NCI-H748 (cell line): ENCODE data around the gene CRHBP.

ENCODE experiments used
- DNase-seq: peaks from one replicate; lab custom pipeline; 2025; ENCODE audit not compliant: unreplicated experiment; lab: John Stamatoyannopoulos, UW

CRHBP gene

DNA sequence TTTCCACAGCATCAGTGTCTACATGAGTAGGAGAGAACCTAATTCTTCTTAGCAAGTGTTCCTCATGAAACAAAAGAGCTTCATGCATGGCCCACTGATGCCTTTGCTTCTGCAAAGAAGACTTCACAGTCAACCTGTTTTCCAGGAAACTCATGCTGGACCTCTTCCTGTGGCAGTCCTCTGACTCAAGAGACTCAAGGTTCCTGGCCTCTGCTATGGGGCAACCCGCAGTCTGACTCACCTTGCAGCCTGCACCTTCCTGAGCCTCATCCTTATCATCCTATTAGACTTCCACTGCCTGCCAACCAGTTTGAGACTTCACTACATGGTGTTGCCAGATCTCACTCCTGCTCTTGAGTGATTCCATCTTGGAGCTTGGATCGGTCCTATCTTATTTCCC lies 59.8 kb downstream of the CRHBP start:
- no peak for DNase-seq

DNA sequence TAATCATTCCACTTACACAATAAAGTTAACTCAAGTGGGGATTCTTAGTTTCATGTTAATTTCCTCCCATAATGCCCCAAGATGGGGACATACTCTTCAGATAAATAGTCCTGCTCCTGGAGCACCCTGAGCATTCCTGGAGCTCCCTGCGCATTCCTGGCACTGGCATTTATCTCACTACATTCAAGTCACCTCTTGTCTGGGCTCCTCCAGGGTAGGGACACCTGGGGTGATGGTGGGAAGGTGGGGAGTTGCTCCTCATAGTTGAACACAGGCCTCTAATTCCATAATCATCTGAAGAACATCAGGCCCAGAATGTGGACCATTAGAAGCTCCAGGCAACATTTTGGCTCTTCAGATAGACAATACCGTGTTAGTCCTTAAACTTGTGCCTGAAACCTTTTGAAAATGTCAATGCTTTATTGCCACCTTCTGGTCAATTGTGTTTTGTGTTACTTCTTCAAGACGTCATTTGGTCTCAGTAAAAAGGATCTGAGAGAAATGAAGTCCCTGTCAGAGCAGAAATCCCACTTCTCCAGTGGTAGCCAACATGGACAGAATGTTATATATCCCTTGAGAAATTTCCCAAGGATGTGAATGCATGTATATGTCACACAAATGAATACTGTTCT lies 63.2 kb downstream of the CRHBP start:
- peak; percentile 43 for DNase-seq

DNA sequence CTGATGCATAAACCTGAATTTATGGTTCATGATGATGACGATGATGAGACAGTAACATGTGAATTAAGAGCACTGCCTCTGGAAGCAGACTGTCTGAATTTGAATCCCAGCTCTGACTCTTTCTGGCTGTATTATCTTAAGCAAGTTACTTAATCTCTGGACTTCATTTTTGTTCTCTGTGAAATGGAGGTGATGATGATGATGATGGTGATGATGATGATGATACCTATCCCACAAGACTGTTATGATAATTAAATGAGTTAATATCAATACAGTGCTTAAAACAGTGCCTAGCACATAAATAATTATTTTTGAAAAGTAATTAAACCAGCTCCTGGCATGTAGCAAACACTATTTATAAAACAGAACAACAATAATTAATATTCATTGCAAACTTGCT lies 64.1 kb downstream of the CRHBP start:
- DNase-seq = no peak

DNA sequence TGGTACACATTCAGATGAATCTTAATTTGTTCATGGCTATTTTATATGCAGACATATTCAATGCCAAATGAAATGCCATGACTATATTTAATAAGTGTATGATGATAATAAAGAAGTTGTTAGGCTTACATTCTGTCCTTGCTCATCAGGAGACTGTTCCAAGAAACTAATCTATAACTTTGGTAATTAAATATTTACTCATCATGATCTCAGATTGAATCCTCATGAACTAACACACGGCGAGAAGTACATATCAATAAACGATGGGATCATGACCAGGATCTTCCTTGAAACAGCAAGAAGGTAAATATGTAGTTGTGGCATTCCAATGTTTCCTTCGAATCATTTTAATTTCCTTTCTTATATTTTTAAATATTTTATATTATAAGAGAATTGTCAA lies 64.8 kb downstream of the CRHBP start:
- DNase-seq = no peak
